GM19328 (cell line): ENCODE measurements around the gene PTEN.
"Not testable (repeated sequence)": the region's sequence is repeated elsewhere in the genome, so short reads cannot be mapped to it uniquely, and the experiment has no call there.

Experiments
- ATAC-seq: cut with Tn5 transposase; IDR thresholded peaks from one replicate; pipeline ENCODE4 v1.9.1; 2021; ENCODE audit warnings: mild to moderate bottlenecking, moderate library complexity; ENCODE audit not compliant: unreplicated experiment

The PTEN gene

DNA sequence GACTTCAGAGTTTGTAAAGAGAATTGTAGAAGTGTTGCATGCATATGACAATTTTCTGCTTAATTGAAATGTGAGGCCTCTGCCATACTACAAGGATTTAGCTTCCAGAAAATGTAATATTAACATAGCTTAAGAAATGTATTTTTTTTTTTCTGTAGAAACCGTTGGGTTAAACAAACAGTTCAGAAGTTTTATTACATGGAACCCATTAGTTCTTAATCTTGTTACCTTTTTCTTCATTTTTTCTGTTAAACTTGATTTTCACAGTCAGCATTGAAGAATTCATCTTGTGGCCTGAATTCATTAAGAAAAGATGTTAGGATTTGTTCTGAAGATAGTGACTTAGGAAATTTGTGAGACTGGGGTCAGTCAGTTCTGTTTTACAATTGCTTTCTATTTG is 4.9 kb downstream of the PTEN start:
- no peak for ATAC-seq

DNA sequence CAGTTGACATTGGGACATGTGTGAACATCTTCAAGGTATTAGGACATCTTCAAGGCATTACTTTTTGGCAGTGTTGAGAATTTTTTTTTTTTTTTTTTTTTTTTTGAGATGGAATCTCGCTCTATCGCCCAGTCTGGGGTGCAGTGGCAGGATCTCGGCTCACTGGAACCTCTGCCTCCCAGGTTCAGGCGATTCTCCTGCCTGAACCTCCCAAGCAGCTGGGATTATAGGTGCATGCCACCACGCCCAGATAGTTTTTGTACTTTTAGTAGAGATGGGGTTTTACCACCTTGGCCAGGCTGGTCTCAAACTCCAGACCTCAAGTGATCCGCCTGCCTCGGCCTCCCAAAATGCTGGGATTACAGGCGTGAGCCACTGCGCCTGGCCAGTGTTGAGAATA is 5.7 kb downstream of the PTEN start:
- ATAC-seq, result not testable (repeated sequence)

DNA sequence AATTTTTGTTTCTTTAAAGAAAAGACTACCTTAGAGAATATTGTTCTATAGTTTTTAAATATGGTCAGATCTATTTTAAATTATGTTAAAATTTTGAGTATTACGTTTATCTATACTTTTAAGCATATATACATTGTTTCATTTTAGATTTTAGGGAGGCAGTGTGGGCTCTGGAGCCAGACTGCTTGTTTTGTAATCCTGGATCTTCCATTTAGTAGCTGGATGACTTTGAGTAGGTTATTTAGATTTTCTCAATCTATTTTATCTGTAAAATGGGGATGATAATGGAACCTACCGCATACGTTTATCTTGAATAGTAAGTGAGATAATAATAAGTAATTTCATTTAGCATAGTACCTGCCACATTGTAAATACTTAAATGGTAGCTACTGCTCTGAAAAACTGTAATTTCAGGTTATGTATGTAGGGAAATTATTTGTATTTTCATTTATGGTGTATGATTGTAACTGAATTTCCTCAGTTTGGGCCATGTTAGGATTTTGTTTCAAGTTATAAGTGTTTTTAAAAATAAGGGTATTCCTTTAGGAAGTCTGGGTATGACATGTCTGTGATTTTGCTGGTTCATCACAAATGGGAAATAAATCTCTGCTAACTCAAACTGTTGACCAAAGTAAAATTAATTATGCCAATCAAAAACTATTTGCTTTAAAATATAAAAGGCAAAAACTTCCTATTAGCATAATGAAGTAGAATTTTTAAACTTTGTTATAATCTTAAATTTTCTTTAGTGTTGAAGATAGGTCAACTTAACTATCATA is 6.5 kb downstream of the PTEN start:
- ATAC-seq, result no peak

DNA sequence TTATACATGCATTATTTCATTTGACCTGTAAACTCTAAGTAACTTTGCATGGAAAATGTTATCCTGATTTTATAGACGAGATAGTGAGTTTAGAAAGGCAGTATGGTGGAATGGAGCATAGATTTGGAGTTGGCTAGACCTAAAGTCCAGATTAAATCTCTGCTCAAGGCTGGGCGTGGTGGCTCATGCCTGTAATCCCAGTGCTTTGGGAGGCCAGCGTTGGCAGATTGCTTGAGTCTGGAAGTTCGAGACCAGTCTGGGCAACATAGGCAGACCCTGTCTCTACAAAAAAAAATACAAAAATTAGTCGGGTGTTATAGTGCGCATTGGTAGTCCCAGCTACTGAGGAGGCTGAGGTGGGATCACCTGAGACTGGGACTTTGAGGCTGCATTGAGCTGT is 9.4 kb downstream of the PTEN start:
- ATAC-seq, result no peak

DNA sequence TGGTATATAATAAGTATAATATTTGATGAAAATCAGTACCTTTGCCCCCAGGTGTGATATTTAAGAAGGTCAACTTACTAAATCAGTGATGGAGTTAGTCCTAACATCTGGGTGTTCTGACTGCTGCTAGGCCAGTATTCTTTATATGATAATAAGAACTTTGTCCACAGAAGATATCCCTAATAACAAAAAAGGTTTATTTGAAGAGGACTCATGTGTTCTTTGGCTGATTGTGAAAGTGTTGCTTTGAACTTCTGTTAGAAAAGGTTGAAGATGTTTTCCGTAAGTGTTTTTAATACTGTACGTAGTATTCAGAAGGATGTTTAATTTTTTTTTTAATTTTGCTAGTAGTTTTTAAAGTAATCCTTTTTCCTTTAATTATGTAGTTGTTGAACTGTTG is 10.2 kb downstream of the PTEN start:
- ATAC-seq, result no peak

DNA sequence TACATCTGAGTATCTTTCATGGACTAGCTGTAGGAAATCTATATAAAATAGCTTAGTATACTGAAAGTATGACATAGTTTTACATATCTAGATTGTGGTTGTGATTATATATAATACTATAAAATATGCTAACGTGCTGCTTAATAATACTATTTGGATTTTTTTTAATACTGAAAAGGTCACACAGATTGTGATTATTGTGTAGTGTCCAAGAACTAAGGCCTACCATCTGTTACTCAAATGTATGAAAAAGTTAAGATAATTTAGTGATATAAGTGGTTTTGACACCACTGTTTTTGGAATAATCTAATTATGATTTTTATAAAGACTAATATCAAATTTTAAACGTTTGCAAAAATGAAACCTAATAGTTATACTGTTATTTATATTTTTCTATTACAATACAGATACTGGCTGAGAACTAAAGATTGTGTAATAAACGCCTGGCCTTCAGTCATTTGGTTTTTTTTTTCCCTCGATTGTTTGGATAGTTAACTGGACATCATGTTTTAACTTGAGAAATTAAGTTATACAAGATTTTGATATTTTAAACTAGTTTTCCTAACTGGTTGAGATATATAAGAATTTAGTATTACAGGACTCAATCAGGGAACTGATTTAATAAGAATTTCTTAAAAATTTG is 12.6 kb downstream of the PTEN start:
- ATAC-seq, result no peak

DNA sequence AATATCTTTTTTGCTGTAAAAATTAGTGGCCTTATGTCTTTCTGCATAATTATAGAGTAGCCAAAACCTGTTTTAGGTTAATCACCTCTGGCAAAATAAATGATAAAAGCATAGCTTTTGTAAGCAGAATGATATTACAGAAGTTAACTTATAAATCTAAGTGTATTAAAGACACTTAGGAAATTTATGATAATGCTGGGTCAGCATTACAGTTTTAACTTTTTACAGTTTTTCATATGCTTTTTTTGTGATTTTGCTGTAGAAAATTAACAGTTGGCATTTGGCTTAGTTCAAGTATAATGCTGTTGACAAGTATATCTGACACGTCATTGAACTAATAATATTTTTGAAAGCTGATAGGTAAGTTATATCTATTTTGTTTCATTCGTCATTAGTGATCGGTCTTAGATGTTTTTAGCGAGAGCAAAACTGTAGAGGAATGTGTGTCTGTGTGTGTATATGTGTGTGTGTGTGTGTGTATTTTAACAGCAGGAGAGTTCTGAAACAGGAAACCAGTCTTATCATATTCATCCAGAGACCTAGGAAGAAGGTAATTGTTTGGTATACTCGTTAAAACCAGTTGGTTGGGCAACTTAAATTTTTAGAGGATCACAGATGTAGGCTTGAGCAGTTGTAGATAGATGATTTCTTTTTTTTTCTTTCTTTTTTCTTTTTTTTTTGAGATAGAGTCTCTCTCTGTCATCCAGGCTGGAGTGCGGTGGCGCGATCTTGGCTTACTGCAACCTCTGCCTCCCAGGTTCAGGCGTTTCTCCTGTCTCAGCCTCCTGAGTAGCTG is 15.4 kb downstream of the PTEN start:
- ATAC-seq, result no peak

DNA sequence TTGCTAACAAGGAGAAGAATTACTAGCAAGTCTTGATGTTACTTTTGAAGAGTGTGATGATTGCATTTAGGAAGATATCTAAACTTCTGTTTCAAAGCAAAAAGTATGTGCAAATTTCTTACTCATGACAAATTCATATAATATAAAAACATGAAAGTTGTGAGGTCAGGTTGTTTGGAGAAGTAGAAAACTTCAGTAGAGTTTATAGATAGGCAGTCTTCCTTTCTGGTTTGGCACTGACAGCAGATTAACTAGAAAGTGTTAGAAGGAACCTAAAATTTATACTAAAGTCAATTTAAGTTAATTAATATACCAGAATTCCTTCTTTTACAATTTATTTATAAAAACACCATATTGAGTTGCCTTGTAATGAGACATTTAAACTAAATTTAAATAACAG is 16.9 kb downstream of the PTEN start:
- ATAC-seq, result no peak

DNA sequence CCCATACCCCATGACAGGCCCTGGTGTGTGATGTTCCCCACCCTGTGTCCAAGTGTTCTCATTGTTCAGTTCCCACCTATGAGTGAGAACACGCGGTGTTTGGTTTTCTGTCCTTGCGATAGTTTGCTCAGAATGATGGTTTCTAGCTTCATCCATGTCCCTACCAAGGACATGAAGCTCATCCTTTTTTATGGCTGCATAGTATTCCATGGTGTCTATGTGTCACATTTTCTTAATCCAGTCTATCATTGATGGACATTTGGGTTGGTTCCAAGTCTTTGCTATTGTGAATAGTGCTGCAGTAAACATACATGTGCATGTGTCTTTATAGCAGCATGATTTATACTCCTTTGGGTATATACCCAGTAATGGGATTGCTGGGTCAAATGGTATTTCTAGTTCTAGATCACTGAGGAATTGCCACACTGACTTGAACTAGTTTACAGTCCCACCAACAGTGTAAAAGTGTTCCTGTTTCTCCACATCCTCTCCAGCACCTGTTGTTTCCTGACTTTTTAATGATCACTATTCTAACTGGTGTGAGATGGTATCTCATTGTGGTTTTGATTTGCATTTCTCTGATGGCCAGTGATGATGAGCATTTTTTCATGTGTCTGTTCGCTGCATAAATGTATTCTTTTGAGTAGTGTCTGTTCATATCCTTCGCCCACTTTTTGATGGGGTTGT is 18.1 kb downstream of the PTEN start:
- ATAC-seq, result not testable (repeated sequence)

DNA sequence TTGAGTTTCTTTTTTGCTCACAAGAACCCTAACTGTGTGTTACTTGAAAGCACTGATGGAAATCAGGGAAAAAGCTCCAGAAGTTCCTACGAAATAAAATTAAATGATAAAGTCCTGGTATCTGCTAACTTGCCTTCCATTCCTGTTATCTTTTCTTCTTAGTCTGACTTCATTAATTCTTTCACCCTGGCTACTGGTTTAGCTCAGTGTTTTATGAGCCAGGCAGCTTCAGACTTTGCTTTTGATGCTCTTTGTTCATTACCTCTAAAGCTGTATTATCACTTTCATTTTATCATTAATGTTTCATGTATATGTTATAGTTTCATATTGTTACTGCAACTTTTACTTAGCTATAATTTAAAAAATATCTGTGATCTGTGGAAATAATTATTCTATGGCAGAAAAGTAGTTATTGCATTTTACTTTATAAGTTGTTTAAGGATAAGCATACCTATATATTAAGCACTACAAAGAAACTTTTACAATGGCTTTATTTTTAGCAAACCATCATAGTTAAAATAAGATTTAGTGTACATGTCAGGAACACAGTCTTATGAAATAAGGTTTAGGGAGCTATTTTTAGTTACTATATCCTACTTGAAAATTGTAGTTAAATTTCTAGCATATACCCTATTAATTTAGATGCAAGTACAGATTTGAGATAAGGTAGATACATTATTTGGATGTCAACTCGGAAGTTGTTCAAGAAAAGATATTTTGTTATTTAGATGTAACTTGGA is 19.3 kb downstream of the PTEN start:
- no peak for ATAC-seq

DNA sequence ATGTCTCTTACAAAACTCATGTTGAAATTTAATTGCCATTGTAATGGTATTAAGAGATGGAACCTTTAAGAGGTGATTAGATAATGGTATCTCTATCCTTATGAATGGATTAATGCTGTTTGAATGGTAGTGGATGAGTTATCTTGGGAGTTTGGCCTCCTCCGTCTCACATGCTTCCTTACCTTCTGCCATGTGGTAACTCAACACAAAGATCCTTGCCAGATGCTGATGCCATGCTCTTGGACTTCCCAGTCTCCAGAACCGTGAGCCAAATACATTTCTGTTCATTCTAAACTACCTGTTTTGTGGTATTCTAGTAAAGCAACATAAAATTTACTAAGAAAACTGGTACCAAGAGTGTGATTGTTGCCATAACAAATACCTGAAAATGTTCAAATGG is 23.2 kb downstream of the PTEN start:
- no peak for ATAC-seq

DNA sequence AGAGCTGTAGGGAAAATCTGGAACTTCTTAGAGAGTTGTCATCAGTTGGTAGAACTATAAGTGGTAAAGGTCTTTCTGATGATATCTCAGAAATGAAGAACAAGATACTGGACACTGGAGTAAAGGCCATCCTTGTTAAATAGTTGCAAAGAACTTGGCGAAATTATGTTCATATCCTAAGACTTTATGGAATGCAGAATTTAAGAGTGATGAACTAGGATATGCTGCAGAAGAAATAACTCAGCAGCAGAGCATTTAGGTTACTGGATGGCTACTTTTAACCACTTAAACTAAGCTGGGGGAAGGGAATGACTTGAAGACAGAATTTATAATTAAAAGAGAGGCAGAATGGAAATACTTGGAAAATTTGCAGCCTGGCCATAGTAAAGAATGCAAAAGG is 23.7 kb downstream of the PTEN start:
- no peak for ATAC-seq

DNA sequence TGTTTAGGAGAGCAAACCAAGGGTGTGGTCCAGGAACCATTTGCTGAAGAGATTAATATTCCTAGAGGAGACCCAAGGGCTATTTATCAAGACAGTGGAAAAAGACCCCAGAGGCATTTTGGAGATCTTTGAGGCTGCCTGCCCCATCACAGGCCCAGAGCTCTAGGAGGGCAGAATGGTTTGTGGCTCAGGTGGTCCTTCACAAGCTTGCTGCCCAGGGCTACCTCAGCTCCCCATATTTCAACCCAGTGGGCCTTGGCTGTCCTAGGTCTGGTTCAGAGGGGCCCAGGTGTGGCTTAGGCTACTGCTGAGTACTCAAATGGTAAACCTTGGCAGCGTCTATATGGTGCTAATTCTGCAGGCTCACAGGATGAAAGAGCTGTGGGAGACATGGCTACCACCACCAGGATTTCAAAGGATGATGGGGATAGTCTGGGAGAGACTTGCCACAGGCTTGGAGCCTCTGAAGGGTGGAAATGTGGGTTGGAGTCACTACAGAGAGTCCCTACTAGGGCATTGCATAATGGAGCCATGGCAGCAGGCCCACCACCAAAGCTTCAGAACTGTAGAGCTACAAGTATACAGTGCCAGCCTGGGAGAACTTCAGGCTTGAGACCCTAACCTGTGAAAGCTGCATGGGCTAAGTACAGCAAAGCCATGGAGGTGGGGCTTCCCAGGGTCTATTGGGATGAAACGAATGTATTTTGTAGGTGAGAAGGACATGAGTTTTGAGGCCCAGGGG is 24.3 kb downstream of the PTEN start:
- no peak for ATAC-seq

DNA sequence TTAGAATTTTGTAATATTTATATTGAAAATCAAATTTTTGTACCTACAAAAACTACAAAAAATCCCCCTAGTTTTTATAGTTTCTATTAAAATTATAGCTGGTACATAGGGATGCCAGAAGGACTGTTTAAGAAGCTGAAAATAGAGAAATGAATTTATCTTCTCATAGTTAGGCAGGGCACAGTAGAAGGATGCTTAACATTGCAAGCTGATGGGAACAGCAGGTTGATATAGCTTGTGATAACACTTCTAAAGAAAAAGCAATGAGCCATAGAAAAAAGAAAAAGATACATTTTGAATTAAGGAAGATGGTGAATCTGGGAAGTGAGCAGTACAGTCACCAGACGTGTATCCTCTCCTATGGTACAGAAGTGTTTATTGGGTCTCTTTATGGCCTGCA is 32.0 kb downstream of the PTEN start:
- no peak for ATAC-seq

DNA sequence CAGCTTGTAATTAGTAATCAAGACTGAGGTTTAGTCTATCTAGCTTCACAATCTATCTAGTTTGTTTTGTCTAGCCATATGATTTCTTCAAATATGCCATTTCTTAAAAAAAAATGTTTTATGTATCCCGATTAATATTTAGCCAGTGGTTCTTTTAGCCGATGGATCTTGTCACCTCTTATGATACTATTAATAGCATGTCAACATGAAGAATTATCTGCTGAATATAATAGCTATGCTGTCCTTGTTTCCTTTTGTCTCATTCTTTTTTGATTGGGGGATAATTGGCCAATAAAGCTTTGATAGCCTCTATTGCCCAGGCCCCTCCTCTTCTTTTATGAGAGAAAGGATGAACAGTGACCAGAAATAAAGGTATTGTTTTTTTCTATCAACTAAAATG is 32.8 kb downstream of the PTEN start:
- no peak for ATAC-seq

DNA sequence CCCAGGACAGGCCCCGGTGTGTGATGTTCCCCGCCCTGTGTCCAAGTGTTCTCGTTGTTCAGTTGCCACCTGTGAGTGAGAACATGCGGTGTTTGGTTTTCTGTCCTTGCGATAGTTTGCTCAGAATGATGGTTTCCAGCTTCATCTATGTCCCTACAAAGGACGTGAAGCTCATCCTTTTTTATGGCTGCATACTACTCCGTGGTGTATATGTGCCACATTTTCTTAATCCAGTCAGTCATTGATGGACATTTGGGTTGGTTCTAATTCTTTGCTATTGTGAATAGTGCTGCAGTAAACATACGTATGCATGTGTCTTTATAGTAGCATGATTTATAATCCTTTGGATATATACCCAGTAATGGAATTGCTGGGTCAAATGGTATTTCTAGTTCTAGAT is 34.5 kb downstream of the PTEN start:
- ATAC-seq, result not testable (repeated sequence)

DNA sequence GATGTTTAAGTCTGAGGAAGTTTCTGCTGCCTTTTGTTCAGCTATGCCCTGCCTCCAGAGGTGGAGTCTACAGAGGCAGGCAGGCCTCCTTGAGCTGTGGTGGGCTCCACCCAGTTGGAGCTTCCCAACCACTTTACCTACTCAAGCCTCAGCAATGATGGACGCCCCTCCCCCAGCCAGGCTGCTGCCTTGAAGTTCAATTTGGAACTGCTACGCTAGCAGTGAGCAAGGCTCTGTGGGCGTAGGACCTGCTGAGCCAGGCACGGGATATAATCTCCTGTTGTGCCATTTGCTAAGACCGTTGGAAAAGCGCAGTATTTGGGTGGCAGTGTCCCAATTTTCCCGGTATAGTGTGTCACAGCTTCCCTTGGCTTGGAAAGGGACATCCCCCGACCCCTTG is 40.0 kb downstream of the PTEN start:
- not testable (repeated sequence) for ATAC-seq

DNA sequence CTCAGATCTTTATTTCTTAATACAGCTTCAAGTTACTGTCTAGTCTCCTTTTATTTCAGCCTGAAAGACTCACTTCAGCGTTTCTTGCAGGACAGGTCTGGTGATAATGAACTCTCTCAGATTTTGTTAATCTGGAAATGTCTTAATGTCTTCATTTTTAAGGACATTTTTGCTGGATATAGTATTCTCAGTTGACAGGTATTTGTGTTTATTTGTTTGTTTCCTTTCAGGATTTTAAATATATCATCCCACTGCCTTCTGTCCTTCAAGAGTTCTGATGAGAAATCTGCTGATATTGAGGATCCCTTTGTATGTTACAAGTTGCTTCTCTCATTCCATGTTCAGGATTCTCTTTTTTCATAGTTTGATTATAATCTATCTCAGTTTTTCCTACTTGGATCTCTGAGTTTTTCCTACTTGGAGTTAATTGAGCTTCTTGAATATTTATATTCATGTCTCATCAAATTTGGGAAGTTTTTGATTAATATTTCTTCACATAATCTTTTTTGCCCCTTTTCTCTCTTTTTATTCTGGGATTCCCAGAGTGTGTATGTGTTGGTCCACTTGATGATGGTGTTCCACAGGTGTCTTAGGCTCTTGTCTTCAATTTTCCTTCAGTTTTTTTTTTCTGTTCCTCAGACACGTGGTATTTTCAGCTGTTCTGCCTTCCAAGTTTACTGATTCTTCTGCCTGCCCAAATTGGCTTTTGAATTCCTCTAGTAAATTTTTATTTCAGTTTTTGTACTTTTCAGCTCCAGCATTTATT is 49.9 kb downstream of the PTEN start:
- no peak for ATAC-seq

DNA sequence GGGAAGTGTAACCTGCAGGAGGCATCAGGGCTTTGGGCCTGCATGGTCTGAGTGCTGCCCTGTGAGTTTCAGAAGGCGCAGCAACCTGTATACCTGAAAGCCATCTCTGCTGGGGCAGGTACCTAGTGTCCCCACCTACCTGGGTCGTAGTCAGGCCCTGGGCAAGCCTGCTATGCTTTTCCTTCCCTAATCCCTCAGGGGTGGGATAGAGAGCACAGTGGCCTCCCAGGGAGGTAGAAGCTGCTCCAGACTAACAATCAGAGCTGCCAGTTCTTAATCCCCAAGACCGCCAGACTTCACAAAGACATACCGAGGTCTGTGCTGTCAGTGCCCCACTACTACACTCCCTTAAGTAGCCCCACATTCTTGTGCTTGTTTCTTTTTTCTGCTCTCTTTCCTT is 52.0 kb downstream of the PTEN start:
- ATAC-seq, result no peak
